Daoy (cell line): ENCODE results near the gene ENTR1. TPM values are rescaled to one million over a fixed set of nuclear protein-coding genes. Genes with fewer than 3 reads are reported as not detected.

Experiments used
- DNase-seq: peaks from one replicate; pipeline ENCODE4 v3.0.0-alpha.2; 2015; ENCODE audit warnings: low read depth
- total RNA-seq: library from RNA; depleted of rRNA; stranded (reverse); fragments of >200 nt; shearing (Covaris generic); gene quantifications from 2 replicates; pipeline ENCODE4 v1.2.3, GENCODE V29; 2014; rRNA removed

ENTR1 gene
- total RNA-seq = 85.3 and 88.0 TPM in 2 replicates

GRCh38 chr9:136410500-136411287, at the start of gene ENTR1, which contains the start of gene PMPCA:
Gene ENTR1 (minus strand): TSS chr9:136410614. CDS start chr9:136410397, 217 bp downstream.
Gene PMPCA (plus strand): TSS chr9:136410658. CDS start chr9:136410669, 11 bp downstream.
- DNase-seq = peak; percentile 98

- DNase-seq = no peak
These were observed 49.0 kb upstream of the ENTR1 start for GRCh38 chr9:136459425-136459824.

- no peak for DNase-seq
These were observed 46.9 kb upstream of the ENTR1 start for GRCh38 chr9:136457326-136457725.

- no peak for DNase-seq
These were observed 45.8 kb upstream of the ENTR1 start for GRCh38 chr9:136456258-136456657.

GRCh38 chr9:136455043-136456002, 44.9 kb upstream of the ENTR1 start:
- DNase-seq = no peak

- no peak for DNase-seq
These were observed 43.8 kb upstream of the ENTR1 start for GRCh38 chr9:136454026-136454796.

GRCh38 chr9:136453326-136453725, 42.9 kb upstream of the ENTR1 start:
- DNase-seq = no peak

- no peak for DNase-seq
These were observed 40.9 kb upstream of the ENTR1 start for GRCh38 chr9:136451221-136451877.

- DNase-seq = no peak
These were observed 38.2 kb upstream of the ENTR1 start for GRCh38 chr9:136448655-136449054.

GRCh38 chr9:136447173-136447778, 36.9 kb upstream of the ENTR1 start:
- no peak for DNase-seq

GRCh38 chr9:136445799-136446198, 35.4 kb upstream of the ENTR1 start:
- no peak for DNase-seq

- DNase-seq = no peak
These were observed 33.7 kb upstream of the ENTR1 start for GRCh38 chr9:136444102-136444501.

GRCh38 chr9:136443687-136444086, 33.3 kb upstream of the ENTR1 start:
- no peak for DNase-seq

GRCh38 chr9:136443087-136443486, 32.7 kb upstream of the ENTR1 start:
- no peak for DNase-seq

GRCh38 chr9:136442265-136442664, 31.9 kb upstream of the ENTR1 start:
- DNase-seq = no peak

- no peak for DNase-seq
These were observed 31.3 kb upstream of the ENTR1 start for GRCh38 chr9:136441681-136442245.

GRCh38 chr9:136441191-136441680, 30.8 kb upstream of the ENTR1 start:
- DNase-seq = no peak

GRCh38 chr9:136439481-136440408, 29.3 kb upstream of the ENTR1 start, which contains the start of gene INPP5E:
Gene INPP5E (minus strand): TSS chr9:136439845. CDS start chr9:136439419, 426 bp downstream.
- peak; percentile 85 for DNase-seq
